SK-N-SH (cell line): Measurements from ENCODE around the gene MCM3AP. TPM values are rescaled to one million over a fixed set of nuclear protein-coding genes. Genes with fewer than 3 reads are reported as not detected.

ENCODE experiments used
- CTCF ChIA-PET: fragments of 300-600, 350-600 bp; formaldehyde crosslinking; extraction: SDS; loops from one replicate; lab custom pipeline; 2021; lab: Yijun Ruan, JAX
- POLR2A ChIA-PET: fragments of 350-600 bp; sonication (Branson Sonifier 250); formaldehyde crosslinking; extraction: SDS; loops from one replicate; lab custom pipeline; 2020; ENCODE audit warnings: antibody characterized with exemption, inconsistent platforms; lab: Yijun Ruan, JAX
- DNase-seq: peaks from one replicate; pipeline ENCODE4 v3.0.0; 2012
- H2AFZ ChIP-seq: fragments of 200-600 bp; sonication (generic); 2 replicates; pipeline ENCODE4 v1.8.1; 2016; ENCODE audit warnings: antibody characterized with exemption, mild to moderate bottlenecking, low read depth
- H3F3A ChIP-seq: fragments of 200-600 bp; sonication (generic); replicated peaks from 2 replicates; pipeline ENCODE3; 2016; ENCODE audit warnings: antibody characterized with exemption, mild to moderate bottlenecking; ENCODE audit not compliant: insufficient read depth
- H3K27ac ChIP-seq, 2 experiments: fragments of 200-500 bp in 1 of 2; fragments of 200-600 bp in 1 of 2; sonication (Bioruptor generic) in 1 of 2; sonication (generic), shearing (Covaris generic) in 1 of 2; 2 replicates each; pipeline versions ENCODE4 v1.5.1 to v1.6.1; 2014 to 2016; ENCODE audit warnings: low read depth in 2 of 2, inconsistent platforms in 1 of 2, low read length in 1 of 2, mild to moderate bottlenecking in 1 of 2, mixed read lengths in 1 of 2
- H3K27me3 ChIP-seq: fragments of 200-600 bp; sonication (generic), shearing (Covaris generic); 2 replicates; pipeline ENCODE4 v1.6.1; 2016; ENCODE audit warnings: mixed run types; ENCODE audit not compliant: insufficient read depth
- H3K36me3 ChIP-seq, 2 experiments: fragments of 200-500 bp in 1 of 2; fragments of 200-600 bp in 1 of 2; sonication (Bioruptor generic) in 1 of 2; sonication (generic) in 1 of 2; replicated peaks in 1 of 2; 2 replicates each; pipeline versions ENCODE3 to v1.5.1; 2014 to 2016; ENCODE audit warnings: low read length in 1 of 2, mild to moderate bottlenecking in 1 of 2; ENCODE audit not compliant: insufficient read depth in 2 of 2, control insufficient read depth in 1 of 2
- H3K4me1 ChIP-seq, 2 experiments: fragments of 200-500 bp in 1 of 2; fragments of 200-600 bp in 1 of 2; sonication (Bioruptor generic) in 1 of 2; sonication (generic), shearing (Covaris generic) in 1 of 2; 2 replicates each; pipeline versions ENCODE4 v1.5.1 to v1.6.1; 2014 to 2016; ENCODE audit warnings: low read depth in 1 of 2, low read length in 1 of 2, mixed run types in 1 of 2; ENCODE audit not compliant: insufficient read depth in 2 of 2, control insufficient read depth in 1 of 2
- H3K4me2 ChIP-seq: fragments of 200-600 bp; sonication (generic), shearing (Covaris generic); 2 replicates; pipeline ENCODE4 v1.6.1; 2017; ENCODE audit warnings: mixed run types
- H3K4me3 ChIP-seq, 2 experiments: fragments of 200-500 bp in 1 of 2; fragments of 200-600 bp in 1 of 2; sonication (Bioruptor generic) in 1 of 2; sonication (generic), shearing (Covaris generic) in 1 of 2; 2 replicates each; pipeline versions ENCODE4 v1.5.1 to v1.8.1; 2014 to 2016; ENCODE audit warnings: low read depth in 2 of 2, inconsistent platforms in 1 of 2, low read length in 1 of 2, mild to moderate bottlenecking in 1 of 2, mixed read lengths in 1 of 2, moderate library complexity in 1 of 2
- H3K79me2 ChIP-seq: fragments of 200-600 bp; sonication (generic); 2 replicates; pipeline ENCODE4 v1.8.1; 2017; ENCODE audit warnings: mild to moderate bottlenecking; ENCODE audit not compliant: insufficient read depth
- H3K9ac ChIP-seq: fragments of 200-600 bp; sonication (generic); 2 replicates; pipeline ENCODE4 v1.6.1; 2017; ENCODE audit warnings: mixed run types
- H3K9me2 ChIP-seq: fragments of 200-600 bp; sonication (generic); 2 replicates; pipeline ENCODE4 v1.6.1; 2017; ENCODE audit warnings: mixed run types
- H3K9me3 ChIP-seq: fragments of 200-600 bp; sonication (generic); 2 replicates; pipeline ENCODE4 v1.6.1; 2017; ENCODE audit warnings: mixed run types, mild to moderate bottlenecking, moderate library complexity
- H4K20me1 ChIP-seq: fragments of 200-600 bp; sonication (generic); 2 replicates; pipeline ENCODE4 v1.6.1; 2017; ENCODE audit warnings: mild to moderate bottlenecking, mixed run types; ENCODE audit not compliant: insufficient read depth
- ELF1 ChIP-seq: IDR thresholded peaks from 2 replicates; pipeline ENCODE4 v1.4.0; 2012
- EP300 ChIP-seq, 2 experiments: IDR thresholded peaks; 2 replicates each; pipeline versions ENCODE4 v1.4.0 to v1.6.1; 2012; ENCODE audit warnings: borderline replicate concordance in 1 of 2, low read depth in 1 of 2, low read length in 1 of 2
- FOSL2 ChIP-seq: IDR thresholded peaks from 2 replicates; pipeline ENCODE4 v1.4.0; 2012; ENCODE audit warnings: low read depth, mild to moderate bottlenecking, moderate library complexity, borderline replicate concordance
- FOXJ3 ChIP-seq: sonication (generic); formaldehyde crosslinking; IDR thresholded peaks from 2 replicates; pipeline ENCODE4 v1.5.1; 2020; ENCODE audit warnings: mild to moderate bottlenecking, missing genetic modification reagents
- FOXM1 ChIP-seq: IDR thresholded peaks from 2 replicates; pipeline ENCODE4 v1.4.0; 2012; ENCODE audit warnings: low read depth, mild to moderate bottlenecking
- GABPA ChIP-seq: IDR thresholded peaks from 2 replicates; pipeline ENCODE4 v1.4.0; 2012; ENCODE audit warnings: low read depth, mild to moderate bottlenecking
- JUND ChIP-seq: IDR thresholded peaks from 2 replicates; pipeline ENCODE4 v1.4.0; 2012
- MEF2A ChIP-seq: IDR thresholded peaks from 2 replicates; pipeline ENCODE4 v1.4.0; 2012; ENCODE audit warnings: low read depth, borderline replicate concordance
- MXI1 ChIP-seq: IDR thresholded peaks from 2 replicates; pipeline ENCODE4 v1.6.1; 2012; ENCODE audit warnings: mild to moderate bottlenecking, low read depth, low read length, improper control_type of control experiment
- POLR2AphosphoS5 ChIP-seq: IDR thresholded peaks from 2 replicates; pipeline ENCODE4 v1.6.1; 2012; ENCODE audit warnings: low read depth, low read length
- RAD21 ChIP-seq: IDR thresholded peaks from 2 replicates; pipeline ENCODE4 v1.6.1; 2012; ENCODE audit warnings: mild to moderate bottlenecking, low read length
- RCOR1 ChIP-seq: fragments of 150-350 bp; IDR thresholded peaks from 2 replicates; pipeline ENCODE4 v1.6.1; 2017; ENCODE audit warnings: antibody characterized with exemption, low read length
- SIN3A ChIP-seq: IDR thresholded peaks from 2 replicates; pipeline ENCODE4 v1.6.1; 2012; ENCODE audit warnings: low read depth, mild to moderate bottlenecking, low read length, moderate library complexity, borderline replicate concordance
- SMC3 ChIP-seq: IDR thresholded peaks from 2 replicates; pipeline ENCODE4 v1.6.1; 2012; ENCODE audit warnings: low read depth, low read length, improper control_type of control experiment
- WGBS: methylation state at CpG from one replicate; pipeline ENCODE4 v1.1.6; 2017; ENCODE audit warnings: low lambda C conversion rate; 5-methylcytosine and 5-hydroxymethylcytosine counted together
- polyA plus RNA-seq, 3 experiments: library from polyadenylated mRNA; depleted of rRNA; stranded (reverse); fragments of >200 nt; gene quantifications; 2 replicates each; pipeline ENCODE4 v1.2.3, GENCODE V29; 2012
- TF ChIP-seq, protein P1 (sequence below): IDR thresholded peaks from 2 replicates; pipeline ENCODE4 v1.4.0; 2012; ENCODE audit warnings: low read depth, borderline replicate concordance
- TF ChIP-seq, protein P2 (sequence below): IDR thresholded peaks from 2 replicates; pipeline ENCODE4 v1.4.0; 2012; ENCODE audit warnings: low read depth
- TF ChIP-seq, protein P3 (sequence below): fragments of 150-350 bp; IDR thresholded peaks from 2 replicates; pipeline ENCODE4 v1.6.1; 2016; ENCODE audit warnings: mild to moderate bottlenecking, low read depth, low read length
- TF ChIP-seq, protein P4 (sequence below): fragments of 150-350 bp; IDR thresholded peaks from 2 replicates; pipeline ENCODE4 v1.6.1; 2017; ENCODE audit warnings: antibody characterized with exemption, low read length, low read depth, borderline replicate concordance

Gene MCM3AP
- polyA plus RNA-seq, 1 of the 3 experiments (the other 2 are of a cell fraction): 42.9 TPM

DNA sequence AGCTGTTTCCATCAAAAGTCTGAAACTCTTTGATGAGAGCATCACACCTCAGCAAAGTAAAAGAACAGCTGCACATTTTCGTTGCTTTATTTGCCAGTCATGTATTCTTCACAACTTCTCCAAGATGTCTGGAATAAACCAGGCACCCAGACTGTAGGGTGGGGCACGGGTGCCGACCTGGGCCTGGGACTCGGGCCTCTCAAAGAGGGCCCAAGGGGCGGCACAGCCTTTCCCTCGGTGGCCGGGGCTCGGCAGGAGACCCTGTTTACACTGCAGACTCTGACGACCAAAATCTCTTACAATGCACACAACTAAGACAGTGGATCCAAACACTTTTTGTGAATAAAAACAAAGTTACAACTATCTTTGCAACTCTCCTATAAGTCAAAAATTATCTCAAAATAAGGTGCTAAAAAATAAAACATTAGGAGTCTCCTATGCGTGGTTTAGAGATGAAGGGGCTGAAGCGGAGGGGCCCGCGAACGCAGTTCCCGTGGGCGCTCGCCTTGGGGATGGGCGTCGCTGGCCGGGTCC is 57.5 kb downstream of the MCM3AP start:
- CTCF ChIA-PET: interaction anchor here (0.6 to 1.8 kb wide), 3 partner anchors 8 to 348 kb away, joined by 3 to 7 read pairs (median 3); no protein-coding TSS in a partner anchor
- POLR2A ChIA-PET: interaction anchor here (0.6 to 1.3 kb wide), 2 partner anchors 12 to 672 kb away, joined by 3 to 5 read pairs; no protein-coding TSS in a partner anchor
- Histone ChIP-seq H3K4me1 (peaks cover 12 to 22% of the 10 kb centered on the region in 2 experiments; a peak in 3 of 4 replicates), H3K4me2 (peak overlapping the region; percentile 90), H4K20me1 (peaks cover 8% of the 10 kb centered on the region), H3K9ac (peak overlapping the region; percentile 69), H3K27ac (peak overlapping the region; percentile 59 to 76; a peak in 3 of 4 replicates), H2AFZ (peak overlapping the region; percentile 81), H3K4me3 (peak overlapping the region; percentile 91 to 96), H3K9me2 (no peaks in the 10 kb centered on the region), H3F3A (peaks cover 8% of the 10 kb centered on the region), H3K36me3 (peaks cover 10 to 15% of the 10 kb centered on the region in 2 experiments), H3K9me3 (no peaks in the 10 kb centered on the region), H3K79me2 (peaks cover 46% of the 10 kb centered on the region), H3K27me3 (no peaks in the 10 kb centered on the region)
- no peak for DNase-seq
- TF ChIP-seq MXI1: no peak
- TF ChIP-seq MEF2A: no peak
- TF ChIP-seq FOXJ3 (CRISPR knock-in tag): no peak
- TF ChIP-seq ELF1: no peak
- TF ChIP-seq SMC3: no peak
- TF ChIP-seq, protein P1, sequence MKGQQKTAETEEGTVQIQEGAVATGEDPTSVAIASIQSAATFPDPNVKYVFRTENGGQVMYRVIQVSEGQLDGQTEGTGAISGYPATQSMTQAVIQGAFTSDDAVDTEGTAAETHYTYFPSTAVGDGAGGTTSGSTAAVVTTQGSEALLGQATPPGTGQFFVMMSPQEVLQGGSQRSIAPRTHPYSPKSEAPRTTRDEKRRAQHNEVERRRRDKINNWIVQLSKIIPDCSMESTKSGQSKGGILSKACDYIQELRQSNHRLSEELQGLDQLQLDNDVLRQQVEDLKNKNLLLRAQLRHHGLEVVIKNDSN: no peak
- TF ChIP-seq POLR2AphosphoS5: no peak
- TF ChIP-seq FOXM1: no peak
- TF ChIP-seq, protein P2, sequence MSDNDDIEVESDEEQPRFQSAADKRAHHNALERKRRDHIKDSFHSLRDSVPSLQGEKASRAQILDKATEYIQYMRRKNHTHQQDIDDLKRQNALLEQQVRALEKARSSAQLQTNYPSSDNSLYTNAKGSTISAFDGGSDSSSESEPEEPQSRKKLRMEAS: no peak
- no peak for TF ChIP-seq FOSL2
- TF ChIP-seq EP300 (IDR thresholded peaks at IDR 0.05; ENCODE audit: borderline replicate concordance in 1 of 2, low read depth in 1 of 2, low read length in 1 of 2): no peak
- TF ChIP-seq, protein P3, sequence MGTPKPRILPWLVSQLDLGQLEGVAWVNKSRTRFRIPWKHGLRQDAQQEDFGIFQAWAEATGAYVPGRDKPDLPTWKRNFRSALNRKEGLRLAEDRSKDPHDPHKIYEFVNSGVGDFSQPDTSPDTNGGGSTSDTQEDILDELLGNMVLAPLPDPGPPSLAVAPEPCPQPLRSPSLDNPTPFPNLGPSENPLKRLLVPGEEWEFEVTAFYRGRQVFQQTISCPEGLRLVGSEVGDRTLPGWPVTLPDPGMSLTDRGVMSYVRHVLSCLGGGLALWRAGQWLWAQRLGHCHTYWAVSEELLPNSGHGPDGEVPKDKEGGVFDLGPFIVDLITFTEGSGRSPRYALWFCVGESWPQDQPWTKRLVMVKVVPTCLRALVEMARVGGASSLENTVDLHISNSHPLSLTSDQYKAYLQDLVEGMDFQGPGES: no peak
- no peak for TF ChIP-seq JUND
- TF ChIP-seq GABPA: no peak
- no peak for TF ChIP-seq RAD21
- TF ChIP-seq, protein P4, sequence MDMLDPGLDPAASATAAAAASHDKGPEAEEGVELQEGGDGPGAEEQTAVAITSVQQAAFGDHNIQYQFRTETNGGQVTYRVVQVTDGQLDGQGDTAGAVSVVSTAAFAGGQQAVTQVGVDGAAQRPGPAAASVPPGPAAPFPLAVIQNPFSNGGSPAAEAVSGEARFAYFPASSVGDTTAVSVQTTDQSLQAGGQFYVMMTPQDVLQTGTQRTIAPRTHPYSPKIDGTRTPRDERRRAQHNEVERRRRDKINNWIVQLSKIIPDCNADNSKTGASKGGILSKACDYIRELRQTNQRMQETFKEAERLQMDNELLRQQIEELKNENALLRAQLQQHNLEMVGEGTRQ: no peak
- no peak for TF ChIP-seq RCOR1
- no peak for TF ChIP-seq SIN3A
- WGBS: 11% methylated on average over 18 of the region's 20 CpGs
